ENCODE data around the gene PCCB. TPM values are rescaled to one million over a fixed set of nuclear protein-coding genes. Genes with fewer than 3 reads are reported as not detected.

The PCCB gene
- total and polyA plus RNA-seq, 8 donors, result 4.7 to 45.0 (median 21.8) TPM

Other genes starting within 250 kb of the PCCB start
- gene MSL2, start 54.0 kb upstream of the PCCB start, total RNA-seq, result 10 to 100 TPM; 12.3 to 55.4 (median 28.0) TPM
- gene MSL2, start 54.0 kb upstream of the PCCB start, polyA plus RNA-seq, result 1 to 10 TPM; 3.4 to 5.2 (median 4.9) TPM

Data from stomach (tissue), 8 donors.